Vagina (tissue), 2 donors: ENCODE data around the gene NOTCH2NLA.
"Not testable (repeated sequence)": the region's sequence is repeated elsewhere in the genome, so short reads cannot be mapped to it uniquely, and the experiment has no call there.

Source experiments
- POLR2A ChIP-seq, 2 donors: fragments of 450-650 bp; IDR thresholded peaks; one replicate each; pipeline ENCODE4 v1.6.1; 2017; ENCODE audit warnings: antibody characterized with exemption in 2 of 2, mild to moderate bottlenecking in 2 of 2, moderate library complexity in 2 of 2
- TF ChIP-seq, protein P1 (sequence below), 3 experiments: fragments of 450-650 bp in 2 of 3; fragments of 200-600 bp in 1 of 3; sonication (generic) in 1 of 3; IDR thresholded peaks; one replicate each; pipeline ENCODE4 v1.5.1; 2017 to 2019; ENCODE audit warnings: antibody characterized with exemption in 3 of 3, mild to moderate bottlenecking in 2 of 3, moderate library complexity in 2 of 3

DNA sequence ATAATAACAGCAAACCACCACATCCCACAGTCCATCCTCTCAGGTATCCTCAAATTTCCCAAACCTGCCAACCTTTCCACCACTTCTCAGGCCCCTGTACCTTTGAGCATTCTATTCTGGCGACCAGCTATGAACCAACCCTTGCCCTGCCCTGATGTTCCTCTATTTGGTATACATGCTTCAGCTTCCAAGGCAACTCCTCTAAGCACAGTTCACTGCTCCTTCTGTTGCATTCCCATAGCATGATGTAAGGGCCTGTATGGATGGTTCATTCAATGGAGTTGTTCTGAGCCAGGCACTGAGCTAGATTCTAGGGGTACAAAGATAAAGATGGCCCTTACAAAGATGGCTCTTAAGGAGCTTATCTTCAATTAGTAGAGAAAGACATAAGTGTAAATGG, 22.7 kb upstream of the NOTCH2NLA start:
- not testable (repeated sequence) for TF ChIP-seq POLR2A (IDR thresholded peaks at IDR 0.05)
- TF ChIP-seq, protein P1, sequence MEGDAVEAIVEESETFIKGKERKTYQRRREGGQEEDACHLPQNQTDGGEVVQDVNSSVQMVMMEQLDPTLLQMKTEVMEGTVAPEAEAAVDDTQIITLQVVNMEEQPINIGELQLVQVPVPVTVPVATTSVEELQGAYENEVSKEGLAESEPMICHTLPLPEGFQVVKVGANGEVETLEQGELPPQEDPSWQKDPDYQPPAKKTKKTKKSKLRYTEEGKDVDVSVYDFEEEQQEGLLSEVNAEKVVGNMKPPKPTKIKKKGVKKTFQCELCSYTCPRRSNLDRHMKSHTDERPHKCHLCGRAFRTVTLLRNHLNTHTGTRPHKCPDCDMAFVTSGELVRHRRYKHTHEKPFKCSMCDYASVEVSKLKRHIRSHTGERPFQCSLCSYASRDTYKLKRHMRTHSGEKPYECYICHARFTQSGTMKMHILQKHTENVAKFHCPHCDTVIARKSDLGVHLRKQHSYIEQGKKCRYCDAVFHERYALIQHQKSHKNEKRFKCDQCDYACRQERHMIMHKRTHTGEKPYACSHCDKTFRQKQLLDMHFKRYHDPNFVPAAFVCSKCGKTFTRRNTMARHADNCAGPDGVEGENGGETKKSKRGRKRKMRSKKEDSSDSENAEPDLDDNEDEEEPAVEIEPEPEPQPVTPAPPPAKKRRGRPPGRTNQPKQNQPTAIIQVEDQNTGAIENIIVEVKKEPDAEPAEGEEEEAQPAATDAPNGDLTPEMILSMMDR (IDR thresholded peaks at IDR 0.05): not testable (repeated sequence)
